NCI-H2196 treated with DMSO at 0.1 percent for 48 hours (cell line): ENCODE data around the gene MYD88.
"Not testable (repeated sequence)": the region's sequence is repeated elsewhere in the genome, so short reads cannot be mapped to it uniquely, and the experiment has no call there.

Experiments used
- DNase-seq: peaks from one replicate; lab custom pipeline; 2025; ENCODE audit not compliant: unreplicated experiment; lab: John Stamatoyannopoulos, UW

The MYD88 gene

DNA sequence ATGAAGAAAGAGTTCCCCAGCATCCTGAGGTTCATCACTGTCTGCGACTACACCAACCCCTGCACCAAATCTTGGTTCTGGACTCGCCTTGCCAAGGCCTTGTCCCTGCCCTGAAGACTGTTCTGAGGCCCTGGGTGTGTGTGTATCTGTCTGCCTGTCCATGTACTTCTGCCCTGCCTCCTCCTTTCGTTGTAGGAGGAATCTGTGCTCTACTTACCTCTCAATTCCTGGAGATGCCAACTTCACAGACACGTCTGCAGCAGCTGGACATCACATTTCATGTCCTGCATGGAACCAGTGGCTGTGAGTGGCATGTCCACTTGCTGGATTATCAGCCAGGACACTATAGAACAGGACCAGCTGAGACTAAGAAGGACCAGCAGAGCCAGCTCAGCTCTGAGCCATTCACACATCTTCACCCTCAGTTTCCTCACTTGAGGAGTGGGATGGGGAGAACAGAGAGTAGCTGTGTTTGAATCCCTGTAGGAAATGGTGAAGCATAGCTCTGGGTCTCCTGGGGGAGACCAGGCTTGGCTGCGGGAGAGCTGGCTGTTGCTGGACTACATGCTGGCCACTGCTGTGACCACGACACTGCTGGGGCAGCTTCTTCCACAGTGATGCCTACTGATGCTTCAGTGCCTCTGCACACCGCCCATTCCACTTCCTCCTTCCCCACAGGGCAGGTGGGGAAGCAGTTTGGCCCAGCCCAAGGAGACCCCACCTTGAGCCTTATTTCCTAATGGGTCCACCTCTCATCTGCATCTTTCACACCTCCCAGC is 2.9 kb downstream of the MYD88 start:
- no peak for DNase-seq

DNA sequence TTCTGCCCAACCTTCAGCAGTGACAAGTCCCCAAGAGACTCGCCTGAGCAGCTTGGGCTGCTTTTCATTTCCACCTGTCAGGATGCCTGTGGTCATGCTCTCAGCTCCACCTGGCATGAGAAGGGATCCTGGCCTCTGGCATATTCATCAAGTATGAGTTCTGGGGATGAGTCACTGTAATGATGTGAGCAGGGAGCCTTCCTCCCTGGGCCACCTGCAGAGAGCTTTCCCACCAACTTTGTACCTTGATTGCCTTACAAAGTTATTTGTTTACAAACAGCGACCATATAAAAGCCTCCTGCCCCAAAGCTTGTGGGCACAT is 3.5 kb downstream of the MYD88 start:
- DNase-seq = no peak

DNA sequence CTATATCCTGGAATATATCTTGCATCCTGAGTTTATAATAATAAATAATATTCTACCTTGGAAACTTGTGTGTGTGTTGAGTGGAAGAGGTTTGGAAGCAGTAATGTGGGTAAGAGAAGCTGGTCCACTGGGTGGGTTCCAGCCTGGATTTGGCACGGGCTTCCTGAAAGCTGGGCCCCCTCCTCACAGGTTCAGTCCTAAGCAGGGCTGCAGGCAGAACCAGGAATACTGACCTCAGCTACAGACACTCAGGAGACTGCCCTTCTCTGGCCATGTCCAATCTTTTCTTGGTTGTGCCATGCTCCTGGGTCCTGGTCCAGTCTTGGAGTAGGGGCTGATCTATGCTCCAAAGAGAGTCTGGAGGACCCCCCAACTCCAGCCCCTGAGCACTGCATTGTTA is 4.5 kb downstream of the MYD88 start:
- no peak for DNase-seq

DNA sequence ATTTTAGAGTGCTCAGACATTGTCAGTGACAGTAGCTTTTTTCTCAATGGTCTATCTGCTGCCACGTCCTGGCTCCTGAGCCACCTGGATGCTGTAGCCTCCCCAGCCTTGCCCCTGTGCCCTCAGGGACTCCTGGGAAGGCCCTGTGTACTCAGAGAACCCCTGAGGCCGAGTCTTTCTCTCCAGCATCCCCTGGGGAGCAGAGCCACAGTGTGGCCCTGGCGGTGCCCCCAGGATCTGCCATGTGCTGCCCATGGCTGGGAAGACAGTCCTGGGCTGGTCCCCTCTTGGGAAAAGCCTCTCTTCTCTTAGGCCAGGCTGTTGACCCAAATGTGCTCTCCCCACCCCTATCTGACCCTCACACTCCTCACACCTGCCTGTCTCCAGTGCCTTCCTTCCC is 5.0 kb downstream of the MYD88 start:
- DNase-seq = no peak

DNA sequence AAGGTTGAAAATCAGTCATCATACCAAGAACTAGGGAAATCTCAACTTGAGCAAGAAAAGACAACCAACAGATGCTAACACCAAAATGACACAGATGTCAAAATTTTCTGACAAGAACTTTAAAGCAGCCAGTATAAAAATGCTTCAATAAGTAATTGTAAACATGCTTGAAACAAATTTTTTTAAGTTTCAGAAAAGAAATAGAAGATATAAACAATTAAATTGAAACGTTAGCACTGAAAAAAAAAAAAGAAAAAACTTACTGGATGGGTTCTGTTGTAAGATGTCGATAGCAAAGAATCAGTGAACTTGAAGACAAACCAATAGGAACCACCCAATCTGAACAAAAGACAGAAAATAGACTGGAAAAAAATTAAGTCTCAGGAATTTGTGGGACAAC is 8.0 kb downstream of the MYD88 start:
- DNase-seq = no peak

DNA sequence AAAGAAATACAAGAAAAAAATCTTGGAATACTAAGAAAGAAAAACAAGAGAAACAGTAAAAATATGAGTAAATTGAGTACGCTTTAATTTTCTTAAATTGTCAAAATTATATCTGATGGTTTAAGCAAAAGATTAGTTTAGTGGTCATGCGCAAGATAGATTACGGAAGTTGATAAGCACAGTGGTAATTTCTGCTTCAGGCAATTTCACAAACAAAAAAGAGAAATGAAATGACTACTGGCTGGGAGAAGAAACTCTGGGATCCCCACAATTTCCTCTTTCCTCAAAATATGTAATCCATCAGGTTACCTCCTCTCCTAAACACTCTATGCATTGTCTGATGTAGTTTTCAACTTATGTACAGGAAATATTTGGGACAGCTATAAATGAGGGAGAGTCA is 9.0 kb downstream of the MYD88 start:
- DNase-seq = no peak

DNA sequence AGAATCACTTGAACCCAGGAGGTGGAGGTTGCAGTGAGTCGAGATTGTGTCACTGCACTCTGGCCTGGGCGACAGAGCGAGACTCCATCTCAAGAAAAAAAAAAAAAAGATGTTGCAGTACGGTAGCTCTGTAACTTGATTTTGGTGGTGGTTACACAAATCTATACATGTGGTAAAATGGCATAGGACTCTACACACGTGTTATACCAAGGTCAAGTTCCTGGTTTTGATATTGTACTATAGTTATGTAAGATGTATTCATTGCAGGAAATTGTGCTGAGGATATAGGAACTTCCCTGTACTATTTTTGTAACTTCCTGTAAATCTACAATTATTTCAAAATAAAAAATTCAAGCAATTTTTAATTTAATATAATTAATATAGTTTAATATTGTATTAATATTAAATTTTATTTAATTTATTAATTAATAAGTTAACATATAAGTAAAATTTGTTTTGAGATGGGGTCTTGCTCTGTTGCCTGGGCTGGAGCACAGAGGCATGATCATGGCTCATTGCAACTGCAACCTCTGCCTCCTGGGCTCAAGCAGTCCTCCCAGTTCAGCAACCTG is 9.9 kb downstream of the MYD88 start:
- DNase-seq = no peak

DNA sequence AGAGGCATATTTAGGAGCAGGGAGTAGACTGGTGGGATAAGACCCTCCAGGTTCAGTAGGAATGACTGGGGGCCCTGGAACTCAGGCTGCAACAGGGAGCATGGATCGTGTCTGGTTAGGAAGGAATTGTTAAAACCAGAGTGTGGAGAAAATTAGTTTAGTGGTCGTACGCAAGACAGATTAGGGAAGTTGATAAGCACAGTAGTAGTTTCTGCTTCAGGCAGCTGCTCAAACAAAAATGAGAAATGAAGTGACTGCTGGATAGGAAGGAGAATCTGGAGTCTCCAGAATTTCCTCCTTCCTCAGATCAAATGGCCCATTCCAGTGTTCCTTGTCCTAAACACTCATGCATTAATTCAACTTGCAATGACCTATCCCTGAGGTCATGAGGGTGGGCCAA is 11.2 kb downstream of the MYD88 start:
- no peak for DNase-seq

DNA sequence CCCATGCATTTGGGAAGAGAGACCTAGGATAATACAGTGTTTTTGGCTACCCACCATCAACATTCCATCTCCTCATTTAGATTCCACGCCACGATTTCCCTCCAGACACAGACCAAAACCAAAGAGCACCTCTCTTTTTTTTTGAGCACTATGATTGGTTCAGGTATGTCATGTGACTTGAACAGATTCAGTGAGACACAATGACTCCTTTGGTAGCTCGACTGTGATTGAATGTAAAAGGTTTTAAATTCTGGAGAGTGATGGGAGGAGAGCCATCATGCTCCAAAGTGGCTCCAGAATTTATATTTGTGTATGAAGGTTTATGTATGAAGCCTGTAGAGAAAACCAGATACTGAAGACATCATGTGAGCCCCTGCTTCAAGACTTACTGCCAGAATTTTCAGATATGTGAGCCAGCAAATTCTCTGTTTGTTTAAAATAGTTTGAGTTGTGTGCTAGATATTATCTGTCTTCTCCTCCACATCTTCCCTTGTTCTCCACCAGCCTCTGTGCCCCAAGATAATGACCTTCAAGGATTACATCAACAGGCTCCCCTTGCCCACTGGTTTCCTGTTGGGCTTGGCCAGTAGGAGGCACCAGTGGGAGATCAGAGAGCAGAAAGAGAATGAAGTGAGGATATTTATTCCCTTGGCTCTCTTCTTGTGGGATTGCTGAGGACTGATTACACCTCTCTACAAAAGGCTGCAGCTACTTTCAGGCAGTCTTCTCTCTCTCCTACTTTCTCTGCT is 12.5 kb downstream of the MYD88 start:
- DNase-seq = no peak

DNA sequence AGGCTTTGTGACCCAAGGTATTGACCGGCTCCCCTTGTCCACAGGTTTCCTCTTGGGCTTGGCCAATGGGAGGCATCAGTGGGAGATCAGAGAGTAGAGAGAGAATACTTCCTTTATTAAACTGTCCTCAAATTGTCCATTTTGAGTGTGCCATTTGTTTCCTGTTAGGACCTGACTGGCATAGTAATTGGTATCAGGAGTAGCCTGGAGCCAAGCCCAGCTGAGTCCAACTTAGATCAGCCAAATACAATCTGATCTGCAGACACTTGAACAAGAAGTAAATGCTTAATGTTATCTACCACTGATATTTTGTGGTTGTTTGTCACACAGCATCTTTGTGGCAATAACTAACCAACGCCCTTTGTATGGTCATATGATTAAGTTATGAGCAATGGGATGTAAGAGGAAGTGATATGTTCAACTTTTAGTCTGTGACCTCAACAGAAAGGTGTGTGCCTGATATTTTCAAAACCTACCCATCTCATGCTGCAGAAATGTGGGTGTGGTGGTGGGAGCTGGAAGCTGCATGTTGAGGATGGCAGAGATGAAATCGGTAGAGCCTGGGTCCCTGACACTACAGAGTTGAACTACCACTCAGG is 13.3 kb downstream of the MYD88 start:
- no peak for DNase-seq

DNA sequence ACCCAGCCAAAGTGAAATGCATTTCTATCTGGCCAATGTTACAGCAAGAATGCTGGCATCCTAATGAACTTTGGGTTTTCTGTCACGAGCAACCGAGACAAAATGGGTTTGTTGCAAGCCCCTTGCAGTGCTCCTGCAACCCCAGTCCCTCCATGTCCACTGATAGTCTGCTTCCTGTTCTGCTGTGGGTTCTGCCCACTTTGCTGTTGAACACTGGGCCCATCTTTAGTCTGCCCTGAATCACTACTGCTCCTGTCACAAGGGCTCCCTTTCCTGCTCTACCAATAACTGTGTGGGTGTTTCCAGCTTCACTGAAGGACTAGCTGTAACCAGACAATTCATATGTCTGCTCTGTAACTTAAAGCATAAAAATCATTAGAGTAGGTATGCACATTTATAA is 14.1 kb downstream of the MYD88 start:
- no peak for DNase-seq

DNA sequence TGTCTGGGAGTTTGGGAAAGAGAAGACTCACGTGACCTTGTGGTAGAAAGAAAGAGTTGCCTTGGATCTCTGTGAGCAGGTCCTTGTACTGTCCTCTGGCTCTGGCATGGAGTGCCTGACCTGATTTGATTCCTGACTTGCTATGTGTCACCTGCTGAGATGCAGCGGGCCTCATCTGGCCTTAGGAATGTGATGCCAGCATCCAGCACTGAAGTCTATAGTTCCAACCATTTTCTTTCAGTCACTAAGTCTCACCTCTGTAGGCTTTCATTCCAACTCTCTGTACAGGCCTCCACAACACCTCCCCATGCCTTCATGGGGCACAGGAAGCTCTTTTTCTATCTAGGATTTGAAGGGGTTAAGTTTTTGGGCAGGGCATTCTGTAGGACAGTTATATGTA is 14.8 kb downstream of the MYD88 start:
- no peak for DNase-seq

DNA sequence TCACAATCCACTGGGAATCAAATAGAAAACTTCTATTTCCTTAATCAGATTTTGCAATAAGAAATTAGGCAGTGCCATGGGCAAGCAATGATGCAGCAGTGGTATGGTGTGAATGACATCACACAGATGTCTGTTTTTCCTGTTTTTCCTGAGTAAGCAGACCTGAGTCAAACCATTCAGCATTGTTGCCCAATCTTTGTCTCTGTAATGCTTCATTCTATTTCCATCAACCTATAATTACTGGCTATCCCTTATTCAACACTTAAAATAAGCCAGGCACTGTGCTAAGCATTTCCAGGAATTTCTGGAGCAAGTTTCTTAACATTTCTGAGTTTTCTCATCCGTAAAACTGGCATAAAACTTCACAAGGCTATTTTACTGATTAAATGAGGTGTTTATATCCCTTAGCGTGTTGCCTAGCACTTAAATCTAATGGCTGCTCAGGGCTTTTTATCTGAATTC is 15.6 kb downstream of the MYD88 start:
- no peak for DNase-seq

DNA sequence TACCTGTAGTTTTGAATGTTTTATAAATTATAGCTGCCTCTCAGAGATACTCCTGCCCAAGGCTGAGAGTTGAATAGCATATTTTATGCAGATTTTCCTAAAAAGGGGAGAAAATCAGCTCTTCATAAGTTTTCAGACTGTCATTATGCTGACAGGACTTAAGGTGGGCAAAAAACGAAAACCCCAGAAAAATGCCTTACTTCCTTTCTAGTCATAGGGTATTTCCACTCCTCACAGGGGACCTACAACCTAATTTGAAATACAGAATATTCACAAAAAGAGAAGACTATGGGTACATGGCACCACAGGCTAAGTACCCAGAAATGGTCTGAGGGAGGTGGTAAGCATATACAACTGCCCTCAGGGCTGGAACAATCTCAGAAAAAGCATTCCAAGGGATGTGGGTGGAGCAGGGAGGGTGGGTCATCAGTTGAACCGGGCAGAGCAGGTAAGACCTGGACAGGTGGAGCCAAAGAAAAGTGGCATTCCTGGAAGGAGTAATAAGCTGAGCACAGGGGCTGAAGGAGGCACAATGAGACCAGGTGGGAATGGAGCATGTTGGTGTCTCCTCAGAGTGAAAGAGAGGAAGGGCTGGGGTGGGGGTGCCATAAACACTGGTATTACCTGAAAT is 16.3 kb downstream of the MYD88 start:
- DNase-seq = no peak

DNA sequence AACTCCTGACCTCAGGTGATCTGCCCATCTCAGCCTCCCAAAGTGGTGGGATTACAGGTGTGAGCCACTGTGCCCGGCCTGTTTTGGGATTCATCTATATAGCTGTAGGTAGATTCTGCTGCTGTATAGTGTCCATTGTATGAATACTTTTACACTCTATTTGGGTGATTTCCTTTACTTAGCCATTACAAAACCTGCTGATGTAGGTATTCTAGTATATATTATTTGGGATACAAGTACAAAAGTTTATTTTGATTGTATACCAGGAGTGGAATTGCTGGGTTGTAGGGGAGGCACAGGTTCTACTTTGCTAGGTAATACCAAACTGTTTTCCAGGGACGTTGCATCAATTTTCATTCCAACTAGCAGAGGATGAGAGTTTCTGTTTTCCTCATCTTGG is 17.4 kb downstream of the MYD88 start:
- no peak for DNase-seq

DNA sequence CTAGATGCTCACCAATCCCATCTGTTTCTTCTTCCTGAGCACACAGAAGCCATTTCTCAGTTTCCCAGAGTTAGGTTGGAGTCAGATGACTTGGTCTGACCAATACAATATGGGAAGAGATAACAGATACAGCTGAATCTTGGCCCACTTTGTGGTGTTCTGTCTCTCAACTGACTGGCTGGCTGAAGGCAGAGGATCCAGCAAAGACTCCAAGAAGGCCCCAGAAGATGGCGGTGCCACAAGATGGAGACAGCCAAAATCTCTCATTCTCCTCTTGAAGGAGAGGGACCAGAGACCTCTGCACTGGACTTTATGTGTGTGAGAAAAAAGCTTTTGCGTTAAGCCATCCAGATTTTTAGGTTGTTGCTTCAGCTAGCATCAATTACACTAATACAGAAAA is 18.7 kb downstream of the MYD88 start:
- DNase-seq = no peak

DNA sequence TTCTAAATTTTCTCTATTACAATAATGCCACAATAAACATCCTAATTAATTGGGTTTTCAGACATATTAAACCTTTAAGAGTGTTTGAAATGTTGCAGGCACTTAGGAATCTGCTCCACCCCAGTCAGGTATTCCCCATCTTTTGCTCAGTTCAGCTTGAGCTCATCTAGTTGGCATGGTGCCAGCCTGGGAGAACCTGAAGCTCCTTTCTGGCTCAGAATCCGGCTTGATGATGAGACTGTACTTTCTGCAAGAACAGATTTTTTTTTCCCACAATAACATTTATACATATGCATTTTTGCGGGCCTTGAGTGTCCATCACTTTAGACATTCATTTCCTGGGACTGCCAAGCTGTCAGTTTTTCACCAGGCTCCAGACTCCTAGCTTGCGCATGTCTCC is 19.1 kb downstream of the MYD88 start:
- DNase-seq = no peak

DNA sequence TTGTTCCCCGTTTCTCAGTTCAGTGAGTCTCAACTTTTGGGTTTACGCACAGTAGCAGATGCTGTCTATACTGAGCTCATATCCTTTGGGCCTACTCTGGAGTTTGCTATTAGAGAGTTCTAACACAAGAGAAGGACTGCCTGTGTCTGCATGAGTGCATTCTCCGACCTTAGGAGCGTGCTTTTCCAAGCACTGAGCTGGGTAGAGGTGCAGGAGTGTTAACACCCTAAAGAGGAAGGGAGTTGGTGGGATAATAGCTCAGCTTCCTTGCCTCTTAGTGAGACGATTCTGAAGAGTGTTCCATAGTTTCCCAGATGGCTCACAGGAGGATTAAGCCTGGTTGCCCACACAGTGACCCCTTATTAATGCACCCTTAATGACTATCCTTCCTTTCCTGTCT is 20.0 kb downstream of the MYD88 start:
- DNase-seq = no peak

DNA sequence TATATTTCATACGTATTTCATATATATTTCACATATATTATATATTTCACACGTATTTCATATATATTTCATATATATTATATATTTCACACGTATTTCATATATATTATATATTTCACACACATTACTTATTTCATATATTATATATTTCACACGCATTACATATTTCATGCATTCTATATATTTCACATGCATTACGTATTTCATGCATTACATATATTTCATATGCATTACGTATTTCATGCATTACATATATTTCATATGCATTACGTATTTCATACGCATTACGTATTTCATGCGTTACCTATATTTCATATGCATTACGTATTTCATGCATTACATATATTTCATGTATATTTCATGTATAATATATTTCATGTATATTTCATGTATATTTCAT is 22.2 kb downstream of the MYD88 start:
- not testable (repeated sequence) for DNase-seq

DNA sequence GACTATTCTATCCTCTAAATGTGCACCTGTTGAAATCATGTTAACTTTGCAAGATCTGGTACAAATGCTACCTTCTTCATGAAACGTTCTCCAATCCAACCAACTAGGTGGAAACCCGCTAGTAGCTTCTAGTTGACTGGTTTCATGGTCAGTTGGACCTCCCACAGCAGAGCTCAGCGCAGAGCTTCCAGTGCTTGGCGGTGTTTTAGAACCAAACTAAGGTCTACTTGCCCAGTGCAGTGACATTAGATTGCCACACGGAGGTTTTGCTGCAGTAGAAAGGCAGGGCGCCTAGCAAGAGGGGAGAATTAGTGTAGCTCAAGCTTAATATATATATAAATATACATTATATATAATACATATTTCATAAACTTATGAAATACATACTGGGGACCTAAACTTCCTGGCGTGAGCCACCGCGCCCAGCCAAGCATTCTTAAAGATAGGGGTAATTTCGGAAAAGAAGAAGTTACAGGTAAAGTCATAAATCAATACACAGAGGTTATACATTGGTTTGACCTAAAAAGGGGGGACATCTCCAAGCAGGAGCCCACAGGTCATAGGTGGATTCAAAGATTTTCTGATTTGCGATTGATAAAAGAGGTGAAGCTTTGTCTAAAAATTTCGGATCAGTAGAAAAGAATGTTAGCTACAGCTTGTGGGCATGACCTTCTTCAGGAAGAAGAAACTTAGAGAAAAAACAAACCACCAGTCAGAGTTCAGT is 24.8 kb downstream of the MYD88 start:
- DNase-seq = no peak
